ENCODE measurements around the gene ERGIC3.

- TF ChIP-seq CTCF (conservative IDR thresholded peaks at IDR 0.05 in 1 of 2, IDR thresholded peaks at IDR 0.05 in 1 of 2; ENCODE audit: extremely low read depth in 1 of 2, insufficient read depth in 1 of 2, low read depth in 1 of 2, low read length in 2 of 2) (no peak), EZH2 (IDR thresholded peaks at IDR 0.05; ENCODE audit: borderline replicate concordance, low read length) (no peak)
Measured at GRCh38 chr20:35558451-35558850, 16.6 kb downstream of the ERGIC3 start.
